ENCODE data around the gene GNMT.

DNA sequence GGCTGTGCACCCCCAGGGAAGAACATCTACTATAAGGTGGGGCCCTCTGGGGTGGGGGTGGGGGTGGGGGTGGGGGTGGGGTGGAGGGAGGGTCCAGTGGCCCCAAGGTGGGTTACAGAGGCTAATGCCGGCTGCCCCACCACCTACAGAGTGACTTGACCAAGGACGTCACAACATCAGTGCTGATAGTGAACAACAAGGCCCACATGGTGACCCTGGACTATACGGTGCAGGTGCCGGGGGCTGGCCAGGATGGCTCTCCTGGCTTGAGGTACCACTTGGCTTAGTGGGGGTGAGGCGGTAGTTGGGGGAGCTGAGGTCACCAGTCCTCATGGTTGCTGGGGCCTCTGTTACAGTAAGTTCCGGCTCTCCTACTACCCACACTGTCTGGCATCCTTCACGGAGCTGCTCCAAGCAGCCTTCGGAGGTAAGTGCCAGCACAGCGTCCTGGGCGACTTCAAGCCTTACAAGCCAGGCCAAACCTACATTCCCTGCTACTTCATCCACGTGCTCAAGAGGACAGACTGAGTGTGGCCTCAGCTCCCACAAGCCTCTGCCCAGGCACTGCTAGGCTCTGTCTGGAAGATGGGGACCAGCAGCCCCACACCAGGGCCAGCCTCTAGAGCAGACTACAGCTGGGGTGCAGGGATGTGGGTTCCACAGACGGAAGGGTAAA is 2.8 kb downstream of the GNMT start:
- TF ChIP-seq, protein P1, sequence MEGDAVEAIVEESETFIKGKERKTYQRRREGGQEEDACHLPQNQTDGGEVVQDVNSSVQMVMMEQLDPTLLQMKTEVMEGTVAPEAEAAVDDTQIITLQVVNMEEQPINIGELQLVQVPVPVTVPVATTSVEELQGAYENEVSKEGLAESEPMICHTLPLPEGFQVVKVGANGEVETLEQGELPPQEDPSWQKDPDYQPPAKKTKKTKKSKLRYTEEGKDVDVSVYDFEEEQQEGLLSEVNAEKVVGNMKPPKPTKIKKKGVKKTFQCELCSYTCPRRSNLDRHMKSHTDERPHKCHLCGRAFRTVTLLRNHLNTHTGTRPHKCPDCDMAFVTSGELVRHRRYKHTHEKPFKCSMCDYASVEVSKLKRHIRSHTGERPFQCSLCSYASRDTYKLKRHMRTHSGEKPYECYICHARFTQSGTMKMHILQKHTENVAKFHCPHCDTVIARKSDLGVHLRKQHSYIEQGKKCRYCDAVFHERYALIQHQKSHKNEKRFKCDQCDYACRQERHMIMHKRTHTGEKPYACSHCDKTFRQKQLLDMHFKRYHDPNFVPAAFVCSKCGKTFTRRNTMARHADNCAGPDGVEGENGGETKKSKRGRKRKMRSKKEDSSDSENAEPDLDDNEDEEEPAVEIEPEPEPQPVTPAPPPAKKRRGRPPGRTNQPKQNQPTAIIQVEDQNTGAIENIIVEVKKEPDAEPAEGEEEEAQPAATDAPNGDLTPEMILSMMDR (IDR thresholded peaks at IDR 0.05; ENCODE audit: insufficient read depth, low read length, poor library complexity, severe bottlenecking), result no peak
- no peak for TF ChIP-seq EZH2phosphoT487 (conservative IDR thresholded peaks at IDR 0.05; ENCODE audit: low read length)
